ENCODE data around the gene ENTPD8.

The ENTPD8 gene

GRCh38 chr9:137408651-137409405 lies 32.3 kb downstream of the ENTPD8 start:
- no peak for DNase-seq

- no peak for DNase-seq
Observed at GRCh38 chr9:137407590-137408300, 33.4 kb downstream of the ENTPD8 start.

DNA sequence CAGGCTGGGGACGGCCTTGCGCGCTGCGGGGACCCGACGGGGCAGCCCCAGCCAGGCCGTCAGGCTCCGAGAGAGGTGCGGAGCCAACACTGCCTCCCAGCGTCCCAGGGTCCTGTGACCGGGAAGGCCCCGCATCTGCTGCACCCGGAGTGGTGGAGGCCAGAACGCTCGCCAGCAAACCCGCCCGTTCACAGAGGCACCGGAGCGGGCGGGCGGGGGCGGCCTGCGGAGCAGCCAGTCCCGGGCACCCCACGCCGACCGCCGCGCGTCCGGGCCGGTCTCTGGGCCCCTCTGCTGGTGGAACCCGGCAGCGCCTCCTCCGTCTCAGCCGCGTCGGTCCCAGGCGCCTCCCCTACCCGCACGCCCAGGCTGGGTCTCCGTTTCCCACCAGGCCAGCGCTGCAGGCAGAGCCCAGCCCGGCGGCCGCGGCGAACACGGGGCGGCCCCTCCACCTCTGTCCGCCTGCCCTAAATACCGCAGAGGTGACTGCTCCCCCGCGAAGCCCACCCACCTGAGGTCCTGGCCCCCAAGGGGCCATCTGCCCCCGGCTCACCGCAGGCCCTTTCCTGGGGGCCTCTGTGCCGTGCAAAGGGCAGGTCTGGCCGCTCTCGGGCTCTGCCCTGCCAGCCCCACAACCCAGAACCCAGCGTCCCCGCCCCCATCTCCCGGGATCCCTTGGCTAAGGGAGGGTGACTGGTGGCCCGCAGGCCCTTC lies 34.1 kb downstream of the ENTPD8 start:
- DNase-seq = peak; percentile 32

GRCh38 chr9:137406085-137406760 lies 34.9 kb downstream of the ENTPD8 start:
- no peak for DNase-seq

- no peak for DNase-seq
Observed at GRCh38 chr9:137405677-137406081, 35.5 kb downstream of the ENTPD8 start.

- DNase-seq = no peak
Observed at GRCh38 chr9:137404961-137405567, 36.1 kb downstream of the ENTPD8 start.

- DNase-seq = no peak
Observed at GRCh38 chr9:137403269-137403668, 37.9 kb downstream of the ENTPD8 start.

DNA sequence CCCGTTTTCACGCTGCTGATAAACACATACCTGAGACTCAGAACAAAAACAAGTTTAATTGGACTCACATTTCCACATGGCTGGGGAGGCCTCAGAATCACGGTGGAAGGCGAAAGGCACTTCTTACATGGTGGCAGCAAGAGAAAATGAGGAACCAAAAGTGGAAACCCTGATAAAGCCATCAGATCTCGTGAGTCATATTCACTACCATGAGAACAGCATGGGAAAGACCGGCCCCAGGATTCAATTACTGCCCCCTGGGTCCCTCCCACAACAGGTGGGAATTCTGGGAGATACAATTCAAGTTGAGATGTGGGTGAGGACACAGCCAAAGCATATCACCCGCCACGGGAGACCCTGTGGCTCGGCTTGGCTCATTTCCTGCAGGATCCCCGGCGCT lies 38.4 kb downstream of the ENTPD8 start:
- DNase-seq = no peak

DNA sequence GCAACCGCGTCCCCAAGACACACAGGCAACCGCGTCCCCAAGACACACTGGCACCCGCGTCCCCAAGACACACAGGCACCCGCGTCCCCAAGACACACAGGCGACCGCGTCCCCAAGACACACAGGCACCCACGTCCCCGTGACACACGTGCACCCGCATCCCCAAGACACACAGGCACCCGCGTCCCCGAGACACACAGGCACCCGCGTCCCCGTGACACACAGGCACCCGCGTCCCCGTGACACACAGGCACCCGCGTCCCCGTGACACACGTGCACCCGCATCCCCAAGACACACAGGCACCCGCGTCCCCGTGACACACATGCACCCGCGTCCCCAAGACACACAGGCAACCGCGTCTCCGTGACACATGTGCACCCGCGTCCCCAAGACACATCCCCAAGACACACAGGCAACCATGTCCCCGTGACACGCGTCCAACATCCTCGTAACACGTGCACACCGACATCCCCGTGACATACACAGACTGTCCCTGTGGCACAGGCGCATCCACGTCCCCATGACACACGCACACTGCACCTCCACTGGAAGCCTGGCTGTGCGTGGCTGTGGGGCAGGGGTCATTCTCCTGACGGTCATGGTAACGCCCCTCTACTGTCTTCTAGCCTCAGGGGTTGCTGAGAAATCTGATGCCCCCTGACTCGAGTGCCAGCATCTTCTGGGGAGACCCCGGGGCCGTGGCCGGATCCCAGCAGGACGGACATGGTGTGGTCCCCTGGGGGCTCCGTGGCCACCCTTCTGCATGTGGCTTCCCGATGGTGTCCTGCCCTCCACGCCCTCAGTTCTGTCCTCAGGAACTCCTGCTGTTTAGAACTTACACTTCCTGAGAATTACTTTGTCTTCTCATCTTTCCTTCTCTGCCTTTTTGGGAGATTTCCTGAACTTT lies 42.3 kb downstream of the ENTPD8 start:
- DNase-seq = no peak

- DNase-seq = no peak
Observed at GRCh38 chr9:137397675-137398423, 43.3 kb downstream of the ENTPD8 start.

GRCh38 chr9:137396634-137397367 lies 44.4 kb downstream of the ENTPD8 start:
- no peak for DNase-seq

DNA sequence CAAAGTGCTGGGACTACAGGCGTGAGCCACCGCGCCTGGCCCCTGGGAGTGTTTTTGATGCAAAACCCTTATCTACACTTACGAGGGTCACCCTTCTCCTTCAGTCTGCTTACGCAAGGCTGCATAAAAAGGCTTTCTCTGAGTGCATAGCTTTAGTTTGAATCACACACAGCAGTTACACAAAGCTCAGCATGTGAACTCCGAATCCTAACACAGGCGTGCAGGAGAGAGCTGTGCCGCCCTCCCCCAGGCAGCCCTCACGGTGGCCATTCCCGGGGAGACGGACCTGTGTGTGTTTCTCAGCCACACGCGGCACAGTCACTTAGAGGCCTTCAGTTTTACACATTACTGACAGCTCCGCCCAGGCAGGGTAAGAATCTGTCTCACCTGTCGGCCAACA lies 44.9 kb downstream of the ENTPD8 start:
- no peak for DNase-seq

GRCh38 chr9:137395666-137396010 lies 45.5 kb downstream of the ENTPD8 start:
- DNase-seq = no peak

GRCh38 chr9:137394866-137395665 lies 46.1 kb downstream of the ENTPD8 start:
- no peak for DNase-seq

DNA sequence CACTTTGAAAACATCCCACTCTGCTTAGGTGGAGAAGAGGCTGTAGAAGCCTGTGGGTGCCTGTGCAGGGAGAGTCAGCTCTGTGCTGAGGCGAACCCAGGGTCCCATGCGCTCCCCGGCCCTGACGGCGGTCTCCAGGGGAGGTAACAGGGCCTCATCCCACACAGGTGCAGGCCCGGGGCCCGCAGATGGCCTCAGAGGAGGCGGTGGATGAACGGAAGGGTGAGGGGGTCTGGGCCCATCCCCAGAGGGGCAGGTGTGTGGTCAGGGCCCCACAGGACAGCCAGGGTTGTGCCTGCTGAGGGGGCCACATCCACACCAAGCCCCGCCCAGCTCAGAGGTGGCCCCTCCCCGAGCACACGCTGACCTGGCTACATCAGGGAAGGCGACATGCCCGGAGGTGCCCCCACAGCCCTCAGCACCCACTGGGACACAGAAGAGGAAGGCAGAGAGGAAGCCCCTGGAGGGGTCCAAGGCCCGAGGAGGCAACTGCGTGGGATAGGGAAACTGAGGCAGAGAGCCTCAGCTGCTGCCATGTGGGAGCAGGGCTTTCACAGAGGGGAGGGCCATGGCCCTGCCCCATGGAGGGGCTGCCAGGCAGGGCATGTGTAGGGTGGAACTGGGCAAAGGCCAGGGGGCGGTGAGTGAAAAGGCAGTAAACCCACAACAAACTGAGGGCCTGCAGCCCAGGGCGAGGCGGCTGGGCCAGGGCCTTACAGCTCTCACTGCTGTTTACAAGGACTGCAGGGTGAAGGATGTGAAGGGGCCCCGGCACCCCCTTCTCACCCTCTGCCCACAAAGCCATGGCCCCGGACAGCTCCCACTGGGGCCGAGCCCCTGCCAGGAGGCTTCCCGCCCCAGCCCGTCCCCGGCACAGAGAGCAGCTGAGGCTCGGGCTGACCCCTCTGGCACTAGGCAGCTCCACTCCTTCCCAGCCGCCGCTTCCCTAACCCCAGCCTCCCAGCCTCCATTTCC lies 47.7 kb downstream of the ENTPD8 start:
- no peak for DNase-seq

DNA sequence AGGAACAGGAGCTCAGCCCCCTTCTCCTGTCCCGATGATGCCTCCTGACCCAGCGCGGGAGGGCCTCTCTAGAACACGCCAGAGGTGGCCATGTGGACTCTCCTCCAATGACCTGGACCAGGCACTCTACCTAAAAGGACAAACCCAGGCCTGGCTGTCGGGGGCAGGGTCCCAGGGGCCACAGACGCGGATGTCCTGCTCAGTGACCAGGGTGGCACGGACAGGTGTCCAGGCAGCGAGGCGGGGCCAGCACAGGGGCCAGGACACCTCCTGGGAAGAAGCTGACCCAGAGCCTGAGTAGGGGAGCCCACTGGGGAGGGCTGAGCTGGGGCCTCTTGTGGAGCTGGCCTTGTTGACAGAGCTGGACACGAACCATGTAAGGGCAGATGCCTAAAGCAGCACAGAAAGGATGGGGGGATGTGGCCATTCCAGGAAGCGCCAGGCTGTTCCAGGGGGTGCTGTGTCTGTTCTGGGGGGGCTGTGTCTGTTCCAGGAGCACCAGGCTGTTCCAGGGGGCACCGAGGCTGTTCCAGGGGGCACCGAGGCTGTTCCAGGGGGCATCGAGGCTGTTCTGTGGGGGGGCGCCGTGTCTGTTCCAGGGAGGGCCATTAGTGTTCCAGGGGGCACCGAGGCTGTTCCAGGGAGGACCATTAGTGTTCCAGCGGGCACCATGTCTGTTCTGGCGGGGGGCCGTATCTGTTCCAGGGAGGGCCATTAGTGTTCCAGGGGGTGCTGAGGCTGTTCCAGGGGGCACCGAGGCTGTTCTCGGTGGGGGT lies 48.7 kb downstream of the ENTPD8 start:
- DNase-seq = no peak

DNA sequence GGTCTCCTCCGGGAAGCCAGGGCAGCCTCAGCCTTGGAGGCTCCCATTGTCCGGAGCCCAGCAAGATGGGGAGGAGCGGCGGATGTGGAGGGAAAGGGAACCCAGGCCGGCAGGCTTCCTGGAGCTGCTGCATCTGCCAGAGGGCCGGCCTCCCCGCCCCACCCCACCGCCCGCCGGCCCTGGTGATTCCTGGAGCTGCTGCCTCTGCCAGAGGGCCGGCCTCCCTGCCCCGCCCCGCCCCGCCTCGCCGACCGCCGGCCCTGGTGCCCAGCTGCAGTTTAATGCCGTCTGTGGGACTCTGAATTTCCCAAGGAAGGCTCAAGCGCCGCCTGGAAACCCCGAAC lies 49.8 kb downstream of the ENTPD8 start:
- DNase-seq = no peak
